ENCODE results near the gene ACSL3.

ACSL3 gene

DNA sequence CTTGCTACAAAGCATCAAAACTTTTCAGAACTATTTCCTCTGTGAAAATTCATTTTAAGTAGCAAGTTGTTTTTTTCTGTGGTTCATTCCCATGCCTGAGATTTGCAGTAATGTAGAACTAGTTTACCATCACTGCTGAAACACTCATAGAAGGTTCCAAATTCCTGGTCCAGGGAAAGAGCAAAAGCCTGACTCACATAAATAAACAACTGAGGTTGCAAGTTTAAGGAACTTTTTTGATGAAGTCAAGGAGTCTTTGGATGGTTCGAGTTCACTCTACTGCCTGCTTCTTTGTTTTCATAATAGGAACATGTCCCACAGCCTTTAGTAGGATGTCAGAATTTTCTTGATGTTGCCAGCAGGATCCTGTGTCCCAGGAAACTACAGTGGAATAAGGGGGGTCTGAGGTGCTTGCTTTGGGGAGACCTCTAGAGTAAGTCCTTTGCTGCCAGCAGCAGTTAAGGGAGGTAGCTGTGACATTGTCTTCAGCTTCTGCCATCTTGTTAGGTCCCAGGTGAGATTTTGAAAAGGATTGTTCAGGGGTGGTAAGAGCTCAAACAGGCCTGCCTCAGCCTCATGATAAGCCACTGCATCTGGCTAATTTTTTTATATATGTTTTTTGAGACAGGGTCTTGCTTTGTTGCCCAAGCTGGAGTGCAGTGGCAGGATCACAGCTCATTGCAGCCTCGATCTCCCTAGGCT lies 43.9 kb downstream of the ACSL3 start:
- no peak for DNase-seq (ENCODE audit: low read depth in 1 of 2, low spot score in 1 of 2)
- H3K4me3 ChIP-seq (replicated peaks; ENCODE audit: insufficient read depth, low read length): no peak overlapping the region
- H3K27ac ChIP-seq (replicated peaks): no peak overlapping the region
- TF ChIP-seq CTCF (IDR thresholded peaks at IDR 0.05; ENCODE audit: insufficient read depth, low read length): no peak
- no peak for TF ChIP-seq POLR2AphosphoS5 (IDR thresholded peaks at IDR 0.05; ENCODE audit: low read depth)
- H3K27me3 ChIP-seq (ENCODE audit: insufficient read depth, poor library complexity, severe bottlenecking): no peaks in the 10 kb centered on the region

DNA sequence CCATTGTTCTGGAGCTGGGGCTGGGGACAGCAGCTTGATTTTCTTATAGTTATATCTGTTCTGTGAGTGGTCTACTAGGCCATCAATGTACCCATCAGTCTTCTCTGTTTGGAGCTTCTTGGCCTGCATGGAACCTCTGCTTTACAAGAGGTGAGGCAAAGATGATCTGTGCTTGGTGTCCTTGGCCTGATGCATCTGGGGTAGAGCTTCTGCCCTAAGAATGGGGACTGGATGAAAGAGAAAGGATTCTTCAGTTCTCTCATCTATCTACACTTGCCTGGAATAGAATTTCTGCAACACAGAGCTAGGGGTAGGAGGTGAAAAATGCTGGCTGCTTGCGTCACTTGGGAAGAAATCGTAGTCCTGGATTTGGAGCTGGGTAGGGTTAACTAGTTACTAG lies 46.2 kb downstream of the ACSL3 start:
- no peak for DNase-seq (ENCODE audit: low read depth in 1 of 2, low spot score in 1 of 2)
- H3K27ac ChIP-seq (replicated peaks): no peak overlapping the region
- H3K4me3 ChIP-seq (replicated peaks; ENCODE audit: insufficient read depth, low read length): no peak overlapping the region
- no peaks in the 10 kb centered on the region for H3K27me3 ChIP-seq (ENCODE audit: insufficient read depth, poor library complexity, severe bottlenecking)
- TF ChIP-seq, protein P1, sequence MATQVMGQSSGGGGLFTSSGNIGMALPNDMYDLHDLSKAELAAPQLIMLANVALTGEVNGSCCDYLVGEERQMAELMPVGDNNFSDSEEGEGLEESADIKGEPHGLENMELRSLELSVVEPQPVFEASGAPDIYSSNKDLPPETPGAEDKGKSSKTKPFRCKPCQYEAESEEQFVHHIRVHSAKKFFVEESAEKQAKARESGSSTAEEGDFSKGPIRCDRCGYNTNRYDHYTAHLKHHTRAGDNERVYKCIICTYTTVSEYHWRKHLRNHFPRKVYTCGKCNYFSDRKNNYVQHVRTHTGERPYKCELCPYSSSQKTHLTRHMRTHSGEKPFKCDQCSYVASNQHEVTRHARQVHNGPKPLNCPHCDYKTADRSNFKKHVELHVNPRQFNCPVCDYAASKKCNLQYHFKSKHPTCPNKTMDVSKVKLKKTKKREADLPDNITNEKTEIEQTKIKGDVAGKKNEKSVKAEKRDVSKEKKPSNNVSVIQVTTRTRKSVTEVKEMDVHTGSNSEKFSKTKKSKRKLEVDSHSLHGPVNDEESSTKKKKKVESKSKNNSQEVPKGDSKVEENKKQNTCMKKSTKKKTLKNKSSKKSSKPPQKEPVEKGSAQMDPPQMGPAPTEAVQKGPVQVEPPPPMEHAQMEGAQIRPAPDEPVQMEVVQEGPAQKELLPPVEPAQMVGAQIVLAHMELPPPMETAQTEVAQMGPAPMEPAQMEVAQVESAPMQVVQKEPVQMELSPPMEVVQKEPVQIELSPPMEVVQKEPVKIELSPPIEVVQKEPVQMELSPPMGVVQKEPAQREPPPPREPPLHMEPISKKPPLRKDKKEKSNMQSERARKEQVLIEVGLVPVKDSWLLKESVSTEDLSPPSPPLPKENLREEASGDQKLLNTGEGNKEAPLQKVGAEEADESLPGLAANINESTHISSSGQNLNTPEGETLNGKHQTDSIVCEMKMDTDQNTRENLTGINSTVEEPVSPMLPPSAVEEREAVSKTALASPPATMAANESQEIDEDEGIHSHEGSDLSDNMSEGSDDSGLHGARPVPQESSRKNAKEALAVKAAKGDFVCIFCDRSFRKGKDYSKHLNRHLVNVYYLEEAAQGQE (IDR thresholded peaks at IDR 0.05; ENCODE audit: insufficient replicate concordance, low read depth): no peak
- TF ChIP-seq GABPA (IDR thresholded peaks at IDR 0.05; ENCODE audit: low read depth) (no peak), SPI1 (IDR thresholded peaks at IDR 0.05; ENCODE audit: borderline replicate concordance, low read depth) (no peak), CTCF (IDR thresholded peaks at IDR 0.05; ENCODE audit: insufficient read depth, low read length) (no peak), POLR2AphosphoS5 (IDR thresholded peaks at IDR 0.05; ENCODE audit: low read depth) (no peak)

GRCh38 chr2:222907790-222908441 lies 47.1 kb downstream of the ACSL3 start:
- no peak for DNase-seq (ENCODE audit: low read depth in 1 of 2, low spot score in 1 of 2)
- Histone ChIP-seq H3K4me3 (replicated peaks; ENCODE audit: insufficient read depth, low read length) (no peak overlapping the region), H3K27ac (replicated peaks) (no peak overlapping the region), H3K27me3 (ENCODE audit: insufficient read depth, poor library complexity, severe bottlenecking) (no peaks in the 10 kb centered on the region)
- TF ChIP-seq, protein P1 (IDR thresholded peaks at IDR 0.05; ENCODE audit: insufficient replicate concordance, low read depth): no peak

DNA sequence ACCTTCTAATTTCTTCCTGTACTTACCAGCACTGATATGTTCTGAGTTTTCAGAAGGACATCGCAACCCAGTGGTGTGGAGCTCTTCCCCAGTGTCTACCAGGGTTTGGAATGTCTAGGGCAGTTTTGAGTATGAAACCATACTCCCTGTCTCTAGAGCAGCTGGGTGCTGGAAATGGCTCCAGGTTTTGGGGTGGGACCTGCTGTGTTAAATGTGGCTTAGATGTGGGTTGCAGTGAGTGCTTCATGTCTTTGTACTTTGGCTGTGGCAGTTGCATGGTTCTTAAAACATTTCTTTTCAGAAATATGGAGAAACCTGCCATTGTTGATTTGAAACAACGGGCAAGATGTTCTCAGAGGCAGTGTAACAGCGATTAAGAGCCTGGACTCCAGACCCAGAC lies 48.5 kb downstream of the ACSL3 start:
- Histone ChIP-seq H3K27me3 (ENCODE audit: insufficient read depth, poor library complexity, severe bottlenecking) (no peaks in the 10 kb centered on the region), H3K4me3 (replicated peaks; ENCODE audit: insufficient read depth, low read length) (no peak overlapping the region), H3K27ac (replicated peaks) (no peak overlapping the region)
- TF ChIP-seq SPI1 (IDR thresholded peaks at IDR 0.05; ENCODE audit: borderline replicate concordance, low read depth) (no peak), GABPA (IDR thresholded peaks at IDR 0.05; ENCODE audit: low read depth) (no peak), CTCF (IDR thresholded peaks at IDR 0.05; ENCODE audit: insufficient read depth, low read length) (no peak), POLR2AphosphoS5 (IDR thresholded peaks at IDR 0.05; ENCODE audit: low read depth) (no peak)
- TF ChIP-seq, protein P1 (IDR thresholded peaks at IDR 0.05; ENCODE audit: insufficient replicate concordance, low read depth): no peak
- DNase-seq (ENCODE audit: low read depth in 1 of 2, low spot score in 1 of 2): no peak
